NCI-H2196 treated with DMSO at 0.1 percent for 48 hours (cell line): ENCODE data around the gene LMLN.
"Not testable (repeated sequence)": the region's sequence is repeated elsewhere in the genome, so short reads cannot be mapped to it uniquely, and the experiment has no call there.

Experiments
- DNase-seq: peaks from one replicate; lab custom pipeline; 2025; ENCODE audit not compliant: unreplicated experiment; lab: John Stamatoyannopoulos, UW

Gene LMLN

GRCh38 chr3:198071602-198072287, 111.7 kb downstream of the LMLN start:
- no peak for DNase-seq

- DNase-seq = no peak
These were observed 116.8 kb downstream of the LMLN start for GRCh38 chr3:198076722-198077308.

- no peak for DNase-seq
These were observed 119.9 kb downstream of the LMLN start for GRCh38 chr3:198079771-198080520.

DNA sequence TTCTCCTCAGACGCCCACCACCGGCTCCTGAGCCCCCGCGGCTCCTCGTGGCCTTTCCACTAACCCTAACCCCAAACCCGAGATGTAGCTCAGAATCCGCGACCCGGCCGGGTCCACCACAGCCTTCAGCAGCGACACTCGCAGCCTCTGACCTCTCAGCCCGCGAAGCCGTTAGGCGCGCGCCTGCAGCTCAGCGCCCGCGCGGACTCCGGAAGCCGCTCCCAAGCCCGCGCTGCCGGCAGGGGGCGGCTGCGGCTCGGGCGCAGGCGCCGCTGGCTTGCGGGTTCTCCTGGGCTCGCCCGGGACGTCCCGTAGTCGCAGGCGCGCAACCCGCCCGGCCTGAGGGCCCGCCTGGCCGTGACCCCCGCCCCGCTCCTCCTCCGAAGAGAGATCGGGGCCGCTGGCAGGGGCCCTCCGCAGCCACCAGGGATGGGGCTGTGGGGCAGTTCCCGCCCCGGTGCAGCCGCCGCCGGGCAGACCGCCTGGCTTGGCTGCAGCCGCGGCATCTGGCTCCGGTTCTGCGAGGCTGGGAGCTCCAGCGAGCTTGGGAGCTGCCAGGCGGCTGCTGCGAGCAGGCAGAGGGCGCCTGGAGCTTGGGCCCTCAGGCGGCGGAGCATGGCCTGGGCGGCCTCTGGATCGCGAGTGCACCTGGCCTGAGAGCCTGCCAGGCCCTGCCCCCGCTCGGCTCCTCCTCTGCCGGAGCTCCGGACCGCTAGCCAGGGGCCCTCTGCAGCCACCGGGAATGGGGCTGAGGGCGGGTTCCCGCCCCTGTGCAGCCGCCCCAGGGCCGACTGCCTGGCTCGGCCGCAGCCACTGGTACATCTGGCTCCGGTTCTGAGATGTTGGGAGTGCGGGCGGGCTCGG, 120.7 kb downstream of the LMLN start:
- DNase-seq = peak; percentile 71

DNA sequence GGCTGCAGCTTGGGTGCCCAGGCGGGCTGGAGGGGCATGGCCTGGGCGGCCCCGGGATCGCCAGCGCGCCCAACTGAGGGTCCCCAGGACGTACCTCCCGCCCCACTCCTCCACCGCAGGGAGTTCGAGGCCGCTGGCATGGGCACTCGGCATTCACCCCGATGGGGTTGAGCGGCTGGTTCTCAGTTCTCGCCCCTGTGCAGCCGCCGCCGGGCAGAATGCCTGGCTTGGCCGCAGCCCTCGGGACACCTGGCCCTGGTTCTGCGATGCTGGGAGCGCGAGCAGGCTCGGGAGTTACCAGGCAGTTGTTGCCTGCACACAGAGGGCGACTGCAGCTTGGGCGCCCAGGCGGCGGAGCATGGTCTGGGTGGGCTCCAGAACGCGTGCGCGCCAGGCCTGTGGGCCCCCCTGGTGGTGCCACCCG, 121.4 kb downstream of the LMLN start:
- no peak for DNase-seq

DNA sequence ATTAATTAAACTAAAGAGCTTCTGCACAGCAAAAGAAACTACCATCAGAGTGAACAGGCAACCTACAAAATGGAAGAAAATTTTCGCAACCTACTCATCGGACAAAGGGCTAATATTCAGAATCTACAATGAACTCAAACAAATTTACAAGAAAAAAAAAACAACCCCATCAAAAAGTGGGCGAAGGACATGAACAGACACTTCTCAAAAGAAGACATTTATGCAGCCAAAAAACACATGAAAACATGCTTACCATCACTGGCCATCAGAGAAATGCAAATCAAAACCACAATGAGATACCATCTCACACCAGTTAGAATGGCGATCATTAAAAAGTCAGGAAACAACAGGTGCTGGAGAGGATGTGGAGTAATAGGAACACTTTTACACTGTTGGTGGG, 122.2 kb downstream of the LMLN start:
- DNase-seq = not testable (repeated sequence)

DNA sequence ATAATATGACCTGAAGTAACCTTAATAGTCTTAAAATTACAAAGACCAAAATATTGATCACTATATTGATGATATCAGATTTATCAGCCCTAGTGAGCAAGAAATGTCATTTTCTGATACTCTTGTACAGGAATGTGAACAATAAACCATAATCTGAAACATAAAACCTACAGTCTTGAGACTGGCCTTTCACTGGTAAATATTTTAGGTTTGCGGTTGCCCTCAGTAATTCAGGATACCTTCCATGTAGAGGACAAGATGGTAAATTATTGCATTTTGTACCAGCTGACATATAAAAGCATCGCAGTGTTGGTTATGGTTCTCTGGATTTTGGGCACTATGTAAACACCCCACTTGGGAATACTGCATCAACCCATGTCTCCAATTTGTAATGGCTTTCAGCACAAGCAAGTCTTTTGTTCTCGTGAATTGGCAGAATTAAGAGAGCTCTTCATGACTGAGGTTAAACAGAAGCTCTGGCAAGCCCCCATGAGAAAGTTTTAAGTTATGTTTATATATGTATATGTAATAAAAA, 128.5 kb downstream of the LMLN start:
- DNase-seq = no peak

GRCh38 chr3:198090795-198091332, 130.8 kb downstream of the LMLN start:
- no peak for DNase-seq

GRCh38 chr3:198092276-198092675, 132.3 kb downstream of the LMLN start:
- DNase-seq = no peak

DNA sequence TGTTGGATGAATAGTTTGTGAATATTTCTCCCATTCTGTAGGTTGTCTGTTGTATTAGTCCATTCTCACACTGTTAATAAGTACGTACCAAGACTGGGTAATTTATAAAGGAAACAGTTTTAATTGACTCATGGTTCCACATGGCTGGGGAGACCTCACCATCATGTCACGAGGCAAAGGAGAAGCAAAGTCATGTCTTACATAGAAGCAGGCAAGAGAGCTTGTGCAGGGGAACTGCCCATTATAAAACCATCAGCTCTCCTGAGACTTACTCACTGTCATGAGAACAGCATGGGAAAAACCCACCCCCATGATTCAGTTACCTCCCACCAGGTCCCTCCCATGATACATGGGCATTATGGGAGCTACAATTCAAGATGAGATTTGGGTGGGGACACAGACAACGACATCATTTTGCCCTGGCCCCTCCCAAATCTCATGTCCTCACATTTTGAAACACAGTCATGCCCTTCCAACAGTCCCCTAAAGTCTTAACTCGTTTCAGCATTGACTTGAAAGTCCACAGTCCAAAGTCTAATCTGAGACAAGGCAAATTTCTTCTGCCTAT, 133.2 kb downstream of the LMLN start:
- DNase-seq = no peak
